Lung (tissue), 12 donors: ENCODE data around the gene ACAD11. TPM values are rescaled to one million over a fixed set of nuclear protein-coding genes. Genes with fewer than 3 reads are reported as not detected.

ENCODE experiments used
- ATAC-seq: fragments of 200-7000 bp; cut with Tn5 transposase; one replicate; pipeline ENCODE4 v1.9.1; 2020; ENCODE audit warnings: moderate number of reproducible peaks; ENCODE audit not compliant: insufficient read depth, low FRiP score
- DNase-seq, 3 donors: peaks; one replicate each; pipeline ENCODE4 v3.0.0-alpha.2; 2013 to 2017
- H3K27ac ChIP-seq, 2 donors: one replicate each; pipeline ENCODE4 v1.5.1; 2013; ENCODE audit warnings: mild to moderate bottlenecking in 2 of 2, moderate library complexity in 2 of 2, control low read depth in 1 of 2, inconsistent platforms in 1 of 2, low read depth in 1 of 2, low read length in 1 of 2
- H3K27me3 ChIP-seq, 3 donors: one replicate each; pipeline ENCODE4 v1.5.1; 2013; ENCODE audit warnings: low read length in 2 of 3; ENCODE audit not compliant: control insufficient read depth in 3 of 3, insufficient read depth in 3 of 3
- H3K36me3 ChIP-seq, 4 donors: one replicate each; pipeline ENCODE4 v1.5.1; 2013; ENCODE audit warnings: low read length in 4 of 4, mild to moderate bottlenecking in 1 of 4, moderate library complexity in 1 of 4; ENCODE audit not compliant: control insufficient read depth in 4 of 4, insufficient read depth in 4 of 4
- H3K4me1 ChIP-seq, 5 donors: one replicate each; pipeline ENCODE4 v1.5.1; 2013; ENCODE audit warnings: low read length in 5 of 5, mild to moderate bottlenecking in 2 of 5, moderate library complexity in 1 of 5; ENCODE audit not compliant: control insufficient read depth in 5 of 5, insufficient read depth in 5 of 5
- H3K4me3 ChIP-seq: one replicate; pipeline ENCODE4 v1.5.1; 2013; ENCODE audit warnings: mild to moderate bottlenecking, control low read depth, moderate library complexity
- H3K9ac ChIP-seq, 2 donors: one replicate each; pipeline ENCODE4 v1.5.1; 2013; ENCODE audit warnings: low read length in 2 of 2, control low read depth in 1 of 2; ENCODE audit not compliant: insufficient read depth in 1 of 2
- H3K9me3 ChIP-seq, 4 donors: one replicate each; pipeline ENCODE4 v1.5.1; 2013; ENCODE audit warnings: low read length in 3 of 4, mild to moderate bottlenecking in 1 of 4, moderate library complexity in 1 of 4; ENCODE audit not compliant: control insufficient read depth in 4 of 4, insufficient read depth in 3 of 4
- CTCF ChIP-seq: IDR thresholded peaks from 2 replicates; pipeline ENCODE4 v1.5.1; 2012; ENCODE audit warnings: mild to moderate bottlenecking; ENCODE audit errors: control extremely low read depth, extremely low read depth
- WGBS, 2 donors: extraction: QIAGEN DNeasy Blood & Tissue Kit; methylation state at CpG; one replicate each; pipeline ENCODE4 v1.1.7; 2013; 5-methylcytosine and 5-hydroxymethylcytosine counted together
- polyA plus RNA-seq, 2 donors: library from polyadenylated mRNA; stranded (reverse); fragments of 200-250 nt; gene quantifications; one replicate each; pipeline ENCODE4 v1.2.1, GENCODE V29; 2013
- total RNA-seq, 2 donors: library from RNA; depleted of rRNA in 1 of 2; stranded (reverse); fragments of >200 nt in 1 of 2; gene quantifications; one replicate each; pipeline ENCODE4 v1.2.1, GENCODE V29; 2014 to 2021
- donor health status: control.
- donor health status: control.
- donor health status: Bipolar disorder and iron deficiency.
- donor health status: healthy.
- donor health status: DM: yes; HTN: yes; CAD: no.

Gene ACAD11
- total and polyA plus RNA-seq, 4 donors, result 6.3 to 34.2 (median 16.0) TPM

GRCh38 chr3:132513057-132513456 is 146.6 kb downstream of the ACAD11 start:
- ATAC-seq (no peak), DNase-seq (no peak)
- 79 to 81% methylated on average over 5 of the region's 5 CpGs for WGBS, 2 donors
- Histone ChIP-seq H3K36me3 (peaks cover 21 to 70% (median 43%) of the 10 kb centered on the region in 4 donors), H3K4me3 (no peak overlapping the region), H3K27me3 (no peaks in the 10 kb centered on the region), H3K9ac (no peak overlapping the region), H3K9me3 (no peaks in the 10 kb centered on the region), H3K4me1 (no peaks in the 10 kb centered on the region), H3K27ac (no peak overlapping the region)
- TF ChIP-seq CTCF, result no peak

GRCh38 chr3:132509506-132509905 is 150.1 kb downstream of the ACAD11 start:
- no peaks in the 10 kb centered on the region for H3K27me3 ChIP-seq
- ATAC-seq, result no peak
- H3K4me1 ChIP-seq, result no peaks in the 10 kb centered on the region
- no peak overlapping the region for H3K9ac ChIP-seq
- H3K4me3 ChIP-seq, result no peak overlapping the region
- 95 to 100% methylated on average over 1 of the region's 1 CpG for WGBS, 2 donors
- no peak for TF ChIP-seq CTCF
- DNase-seq, result no peak
- H3K36me3 ChIP-seq, result peaks cover 22 to 58% (median 39%) of the 10 kb centered on the region in 4 donors
- no peak overlapping the region for H3K27ac ChIP-seq
- H3K9me3 ChIP-seq, result no peaks in the 10 kb centered on the region

GRCh38 chr3:132509096-132509495 is 150.5 kb downstream of the ACAD11 start:
- ATAC-seq (no peak), DNase-seq (no peak)
- H3K4me1 ChIP-seq, result no peaks in the 10 kb centered on the region
- H3K9me3 ChIP-seq, result no peaks in the 10 kb centered on the region
- no peak overlapping the region for H3K27ac ChIP-seq
- WGBS, 2 donors, result 100% methylated on average over 1 of the region's 1 CpG
- H3K36me3 ChIP-seq, result peaks cover 22 to 58% (median 39%) of the 10 kb centered on the region in 4 donors
- TF ChIP-seq CTCF, result no peak
- no peak overlapping the region for H3K4me3 ChIP-seq
- no peak overlapping the region for H3K9ac ChIP-seq
- no peaks in the 10 kb centered on the region for H3K27me3 ChIP-seq

Other genes with a start within 250 kb of the ACAD11 start
- gene DNAJC13, start 242.3 kb downstream of the ACAD11 start, total RNA-seq, result 100 to 1,000 TPM in 1 of 2 donors, 10 to 100 TPM in 1; 34.5 to 132 TPM
- 10 to 100 TPM in 1 of 2 donors, 1 to 10 TPM in 1; 6.7 to 12.5 TPM for gene DNAJC13, start 242.3 kb downstream of the ACAD11 start, polyA plus RNA-seq
- 1 to 10 TPM; 2.0 to 2.7 TPM for gene ACKR4, start 62.5 kb downstream of the ACAD11 start, total RNA-seq
- 1 to 10 TPM; 5.2 to 5.8 TPM for gene ACKR4, start 62.5 kb downstream of the ACAD11 start, polyA plus RNA-seq
- 10 to 100 TPM; 35.3 to 68.2 TPM for gene UBA5, start 520 bp upstream of the ACAD11 start, total RNA-seq
- gene UBA5, start 520 bp upstream of the ACAD11 start, polyA plus RNA-seq, result 10 to 100 TPM; 22.6 to 32.4 TPM
- gene NPHP3, start 62.6 kb upstream of the ACAD11 start, total RNA-seq, result 10 to 100 TPM; 17.8 to 67.1 TPM
- gene NPHP3, start 62.6 kb upstream of the ACAD11 start, polyA plus RNA-seq, result 10 to 100 TPM in 1 of 2 donors, 1 to 10 TPM in 1; 5.9 to 15.2 TPM